Activated T-cell treated with anti-CD3 and anti-CD28 coated beads, Interleukin-2, amount 50 U/mL, for 48 hours (primary cell): ENCODE results near the gene GPN3.
A peak's percentile ranks its signal among the peaks of the same experiment; 100 is the strongest.
"Not testable (repeated sequence)": the region's sequence is repeated elsewhere in the genome, so short reads cannot be mapped to it uniquely, and the experiment has no call there.

Experiments
- DNase-seq, 2 experiments: peaks; one replicate each; pipeline ENCODE4 v3.0.0-alpha.2; 2020

GPN3 gene

GRCh38 chr12:110468214-110469048, at the start of gene GPN3, which contains the start of gene FAM216A:
TSS of gene GPN3 (minus strand) at chr12:110468257. CDS start at chr12:110468203, 54 bp downstream.
TSS of gene FAM216A (plus strand) at chr12:110468845. CDS start at chr12:110468876, 31 bp downstream.
- DNase-seq = peak; percentile 97 to 98

- no peak for DNase-seq
Observed at GRCh38 chr12:110516995-110517394, 48.9 kb upstream of the GPN3 start.

- DNase-seq = no peak
Observed at GRCh38 chr12:110514363-110514762, 46.3 kb upstream of the GPN3 start.

- DNase-seq = no peak
Observed at GRCh38 chr12:110513842-110514241, 45.8 kb upstream of the GPN3 start.

- no peak for DNase-seq
Observed at GRCh38 chr12:110508071-110508586, 40.1 kb upstream of the GPN3 start.

GRCh38 chr12:110505332-110505731, 37.3 kb upstream of the GPN3 start:
- DNase-seq = no peak

GRCh38 chr12:110503432-110503831, 35.4 kb upstream of the GPN3 start:
- no peak for DNase-seq

- peak; percentile 98 to 99 for DNase-seq
Observed at GRCh38 chr12:110501752-110502738, 34.0 kb upstream of the GPN3 start, which contains the start of the genes RAD9B and VPS29. TSS of gene RAD9B (plus strand) at chr12:110502331. CDS start at chr12:110502338, 7 bp downstream. TSS of gene VPS29 (minus strand) at chr12:110502111. CDS start at chr12:110502051, 60 bp downstream.

- no peak for DNase-seq
Observed at GRCh38 chr12:110501399-110501751, 33.3 kb upstream of the GPN3 start.

GRCh38 chr12:110498984-110499706, 31.1 kb upstream of the GPN3 start:
- no peak for DNase-seq

GRCh38 chr12:110475426-110475825, 7.4 kb upstream of the GPN3 start:
- no peak for DNase-seq

GRCh38 chr12:110467847-110468213, 227 bp downstream of the GPN3 start:
- DNase-seq = no peak

GRCh38 chr12:110466791-110467190, 1.3 kb downstream of the GPN3 start:
- DNase-seq = no peak

GRCh38 chr12:110465765-110466164, 2.3 kb downstream of the GPN3 start:
- DNase-seq = not testable (repeated sequence)

GRCh38 chr12:110465024-110465423, 3.0 kb downstream of the GPN3 start:
- no peak for DNase-seq

GRCh38 chr12:110461189-110461588, 6.9 kb downstream of the GPN3 start:
- DNase-seq = not testable (repeated sequence)

GRCh38 chr12:110458756-110459155, 9.3 kb downstream of the GPN3 start:
- DNase-seq = no peak

GRCh38 chr12:110453569-110454296, 14.3 kb downstream of the GPN3 start:
- DNase-seq = no peak

GRCh38 chr12:110451263-110451662, 16.8 kb downstream of the GPN3 start:
- no peak for DNase-seq

- peak; percentile 94 to 97 for DNase-seq
Observed at GRCh38 chr12:110449799-110450497, 18.1 kb downstream of the GPN3 start, which contains the start of gene ARPC3. TSS of gene ARPC3 (minus strand) at chr12:110450337. CDS start at chr12:110450260, 77 bp downstream.

GRCh38 chr12:110444455-110444854, 23.6 kb downstream of the GPN3 start:
- DNase-seq = no peak
